Psoas muscle (tissue), 8 donors: ENCODE results near the gene NTN4. TPM values are rescaled to one million over a fixed set of nuclear protein-coding genes. Genes with fewer than 3 reads are reported as not detected.

Source experiments
- ATAC-seq, 4 donors: fragments of 200-7000 bp; cut with Tn5 transposase; one replicate each; pipeline ENCODE4 v1.9.1; 2020; ENCODE audit warnings: moderate library complexity in 3 of 4, mild to moderate bottlenecking in 2 of 4
- DNase-seq, 2 donors: peaks; one replicate each; pipeline ENCODE4 v3.0.0-alpha.2; 2020
- H3K27ac ChIP-seq: fragments of 200-600 bp; one replicate; pipeline ENCODE4 v1.8.0; 2022
- H3K27me3 ChIP-seq, 3 donors: fragments of 200-600 bp in 1 of 3; one replicate each; pipeline versions ENCODE4 v1.6.1 to v1.8.0; 2013 to 2022; ENCODE audit warnings: low read length in 2 of 3, mild to moderate bottlenecking in 2 of 3, moderate library complexity in 1 of 3; ENCODE audit not compliant: insufficient read depth in 3 of 3
- H3K36me3 ChIP-seq, 2 donors: fragments of 200-600 bp in 1 of 2; one replicate each; pipeline versions ENCODE4 v1.6.1 to v1.8.0; 2013 to 2022; ENCODE audit warnings: low read depth in 1 of 2, mild to moderate bottlenecking in 1 of 2, moderate library complexity in 1 of 2; ENCODE audit not compliant: insufficient read depth in 1 of 2
- H3K4me1 ChIP-seq: fragments of 200-600 bp; one replicate; pipeline ENCODE4 v1.8.0; 2022
- H3K4me3 ChIP-seq: fragments of 200-600 bp; one replicate; pipeline ENCODE4 v1.8.0; 2022; ENCODE audit warnings: mild to moderate bottlenecking
- H3K9me3 ChIP-seq: fragments of 200-600 bp; one replicate; pipeline ENCODE4 v1.8.0; 2022
- WGBS, 3 donors: extraction: QIAGEN DNeasy Blood & Tissue Kit; methylation state at CpG; one replicate each; pipeline versions ENCODE4 v1.1.6 to v1.1.7; 2013; 5-methylcytosine and 5-hydroxymethylcytosine counted together
- intact Hi-C, 2 donors: fragments of 100-400 bp; cut with DNase I; formaldehyde crosslinking; loops; one replicate each; pipeline versions ENCODE4 v1.11.0 to v1.14.2; 2022
- polyA plus RNA-seq, 3 donors: library from polyadenylated mRNA; stranded (reverse); fragments of 200-250 nt; gene quantifications; one replicate each; pipeline ENCODE4 v1.2.3, GENCODE V29; 2013
- total RNA-seq, 4 donors: library from RNA; stranded (reverse); fragmentation: NEBNext Ultra II Directional in 2 of 4; extraction: Animal tissue kit (Norgen Biotek cat#: 25700) in 2 of 4; gene quantifications; one replicate each; pipeline versions ENCODE4 v1.2.1 to v1.2.4, GENCODE V29; 2021 to 2023
- TF ChIP-seq, protein P1 (sequence below): fragments of 200-600 bp; IDR thresholded peaks from one replicate; pipeline ENCODE4 v1.8.0; 2022; ENCODE audit warnings: antibody characterized with exemption
- donor health status: healthy with polysubstance abuse.
- donor health status: DM: no; HTN: no; CAD: no; lungs with moderate emphysema.
- donor health status: Bipolar disorder and iron deficiency.
- donor health status: healthy.
- donor health status: DM: yes; HTN: yes; CAD: no.
- donor health status: DM: no; HTN: no; CAD: no.
- donor health status: DM: no; HTN: no; CAD: no.
- donor health status: DM: yes; HTN: yes; CAD: no.

NTN4 gene
- total and polyA plus RNA-seq, 7 donors = 2.9 to 13.3 (median 4.2) TPM

DNA sequence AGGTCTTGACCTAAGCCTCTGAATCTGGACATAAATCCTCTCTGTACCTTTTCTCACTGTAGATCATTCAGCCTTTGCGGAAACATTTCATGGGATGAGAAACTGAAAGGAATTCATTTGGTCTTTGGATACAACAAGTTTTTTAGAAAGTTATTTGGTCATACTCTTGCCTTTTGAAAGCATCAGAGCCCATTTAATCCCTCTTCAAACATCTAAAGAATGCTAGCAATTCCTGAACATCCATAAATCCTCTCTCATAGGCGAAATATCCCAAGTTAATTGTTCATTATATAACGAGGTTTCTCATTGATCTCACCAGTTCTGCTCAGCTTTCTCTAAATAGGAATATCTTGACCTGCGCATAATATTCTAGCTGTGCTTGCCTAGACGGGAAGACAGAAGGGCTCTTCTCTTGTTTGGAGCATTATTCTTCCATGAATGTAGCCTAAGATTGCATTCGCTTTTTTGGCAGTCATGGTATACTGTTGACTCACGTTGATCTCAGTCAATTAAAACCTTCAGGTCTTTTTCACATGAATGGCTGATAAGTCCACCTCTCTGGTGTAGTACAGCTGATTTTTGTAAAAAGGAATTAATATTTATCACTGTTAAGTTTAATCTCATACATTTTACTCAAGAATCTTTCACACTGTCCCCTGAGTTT, 24.1 kb downstream of the NTN4 start:
- no peak for DNase-seq
- WGBS, 3 donors = 52 to 73% (median 58%) methylated on average over 7 of the region's 7 CpGs
- no peak overlapping the region for H3K4me3 ChIP-seq
- H3K9me3 ChIP-seq = no peaks in the 10 kb centered on the region
- no peaks in the 10 kb centered on the region for H3K27me3 ChIP-seq
- TF ChIP-seq, protein P1, sequence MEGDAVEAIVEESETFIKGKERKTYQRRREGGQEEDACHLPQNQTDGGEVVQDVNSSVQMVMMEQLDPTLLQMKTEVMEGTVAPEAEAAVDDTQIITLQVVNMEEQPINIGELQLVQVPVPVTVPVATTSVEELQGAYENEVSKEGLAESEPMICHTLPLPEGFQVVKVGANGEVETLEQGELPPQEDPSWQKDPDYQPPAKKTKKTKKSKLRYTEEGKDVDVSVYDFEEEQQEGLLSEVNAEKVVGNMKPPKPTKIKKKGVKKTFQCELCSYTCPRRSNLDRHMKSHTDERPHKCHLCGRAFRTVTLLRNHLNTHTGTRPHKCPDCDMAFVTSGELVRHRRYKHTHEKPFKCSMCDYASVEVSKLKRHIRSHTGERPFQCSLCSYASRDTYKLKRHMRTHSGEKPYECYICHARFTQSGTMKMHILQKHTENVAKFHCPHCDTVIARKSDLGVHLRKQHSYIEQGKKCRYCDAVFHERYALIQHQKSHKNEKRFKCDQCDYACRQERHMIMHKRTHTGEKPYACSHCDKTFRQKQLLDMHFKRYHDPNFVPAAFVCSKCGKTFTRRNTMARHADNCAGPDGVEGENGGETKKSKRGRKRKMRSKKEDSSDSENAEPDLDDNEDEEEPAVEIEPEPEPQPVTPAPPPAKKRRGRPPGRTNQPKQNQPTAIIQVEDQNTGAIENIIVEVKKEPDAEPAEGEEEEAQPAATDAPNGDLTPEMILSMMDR = no peak
- no peaks in the 10 kb centered on the region for H3K36me3 ChIP-seq
- intact Hi-C loops = no loop called here
- no peak overlapping the region for H3K27ac ChIP-seq
- H3K4me1 ChIP-seq = no peaks in the 10 kb centered on the region
- ATAC-seq = no peak

- ATAC-seq (no peak), DNase-seq (no peak)
- intact Hi-C loops = no loop called here
- Histone ChIP-seq H3K27ac (no peak overlapping the region), H3K4me1 (no peaks in the 10 kb centered on the region), H3K4me3 (no peak overlapping the region), H3K27me3 (no peaks in the 10 kb centered on the region), H3K9me3 (no peaks in the 10 kb centered on the region), H3K36me3 (no peaks in the 10 kb centered on the region)
- 93 to 97% (median 94%) methylated on average over 1 of the region's 1 CpG for WGBS, 3 donors
- TF ChIP-seq, protein P1 = no peak
Observed at GRCh38 chr12:95764848-95765247, 25.7 kb downstream of the NTN4 start.

DNA sequence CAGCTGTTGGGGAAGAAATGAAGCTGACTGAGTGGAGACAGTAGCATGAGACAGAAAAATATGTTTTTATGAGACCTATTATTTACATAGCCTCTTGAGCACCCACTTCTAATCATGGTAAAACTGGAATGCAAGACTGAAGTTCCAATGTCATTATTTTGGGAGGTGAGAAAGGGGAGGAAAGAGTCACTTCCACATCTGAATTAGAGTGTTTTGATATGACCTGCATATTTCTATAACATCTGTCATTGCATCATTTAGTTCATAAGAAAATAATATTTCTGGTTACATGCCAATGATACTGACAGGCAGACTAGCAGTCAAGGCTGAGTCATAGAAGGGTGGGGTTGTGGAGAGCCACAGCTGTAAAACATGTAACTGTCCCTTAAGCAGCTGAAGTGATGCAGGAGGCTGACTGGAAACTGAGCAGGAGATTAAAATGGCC, 26.7 kb downstream of the NTN4 start:
- Histone ChIP-seq H3K27me3 (no peaks in the 10 kb centered on the region), H3K9me3 (no peaks in the 10 kb centered on the region), H3K27ac (no peak overlapping the region), H3K4me3 (no peak overlapping the region), H3K4me1 (no peaks in the 10 kb centered on the region), H3K36me3 (no peaks in the 10 kb centered on the region)
- ATAC-seq = peak in 3 of 4 donors; percentile 50 to 88 (median 78)
- peak; percentile 25 to 53 for DNase-seq
- TF ChIP-seq, protein P1 = no peak
- intact Hi-C loops = no loop called here

GRCh38 chr12:95762123-95762785, 28.3 kb downstream of the NTN4 start:
- TF ChIP-seq, protein P1 = no peak
- Histone ChIP-seq H3K4me1 (no peaks in the 10 kb centered on the region), H3K27ac (no peak overlapping the region), H3K9me3 (no peaks in the 10 kb centered on the region), H3K27me3 (no peaks in the 10 kb centered on the region), H3K36me3 (no peaks in the 10 kb centered on the region), H3K4me3 (no peak overlapping the region)
- ATAC-seq (no peak), DNase-seq (no peak)
- intact Hi-C loops = no loop called here
- 51 to 82% (median 65%) methylated on average over 3 of the region's 3 CpGs for WGBS, 3 donors
